Vagina (tissue), 2 donors: ENCODE measurements around the gene SLC16A2.

Source experiments
- POLR2A ChIP-seq, 2 donors: fragments of 450-650 bp; IDR thresholded peaks; one replicate each; pipeline ENCODE4 v1.6.1; 2017; ENCODE audit warnings: antibody characterized with exemption in 2 of 2, mild to moderate bottlenecking in 2 of 2, moderate library complexity in 2 of 2
- POLR2AphosphoS5 ChIP-seq, 2 donors: sonication (generic); formaldehyde crosslinking; IDR thresholded peaks; one replicate each; pipeline ENCODE4 v1.9.0; 2017; ENCODE audit warnings: antibody characterized with exemption in 2 of 2, mild to moderate bottlenecking in 2 of 2, low read depth in 1 of 2; ENCODE audit not compliant: insufficient read depth in 1 of 2
- TF ChIP-seq, protein P1 (sequence below), 3 experiments: fragments of 450-650 bp in 2 of 3; fragments of 200-600 bp in 1 of 3; sonication (generic) in 1 of 3; IDR thresholded peaks; one replicate each; pipeline ENCODE4 v1.5.1; 2017 to 2019; ENCODE audit warnings: antibody characterized with exemption in 3 of 3, mild to moderate bottlenecking in 2 of 3, moderate library complexity in 2 of 3

DNA sequence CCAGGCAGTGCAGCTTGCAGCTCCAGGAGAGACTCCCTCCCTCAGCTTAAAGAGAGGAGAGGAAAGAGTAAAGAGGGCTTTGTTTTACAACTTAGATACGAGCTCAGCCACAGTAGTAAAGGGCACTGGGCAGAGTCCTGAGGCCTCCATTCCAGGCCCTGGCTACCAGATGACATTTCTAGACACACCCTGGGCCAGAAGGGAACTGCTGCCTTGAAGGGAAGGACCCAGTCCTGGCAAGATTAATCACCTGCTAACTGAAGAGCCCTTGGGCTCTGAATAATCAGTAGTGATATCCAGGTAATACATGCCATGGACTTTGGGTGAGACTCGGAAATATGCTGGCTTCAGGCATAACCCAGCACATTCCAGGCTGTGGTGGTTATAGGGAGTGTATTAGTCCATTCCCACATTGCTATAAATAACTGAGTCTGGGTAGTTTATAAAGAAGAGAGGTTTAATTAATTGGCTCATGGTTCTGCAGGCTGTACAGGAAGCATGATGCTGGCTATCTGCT is 15.3 kb upstream of the SLC16A2 start:
- TF ChIP-seq, protein P1, sequence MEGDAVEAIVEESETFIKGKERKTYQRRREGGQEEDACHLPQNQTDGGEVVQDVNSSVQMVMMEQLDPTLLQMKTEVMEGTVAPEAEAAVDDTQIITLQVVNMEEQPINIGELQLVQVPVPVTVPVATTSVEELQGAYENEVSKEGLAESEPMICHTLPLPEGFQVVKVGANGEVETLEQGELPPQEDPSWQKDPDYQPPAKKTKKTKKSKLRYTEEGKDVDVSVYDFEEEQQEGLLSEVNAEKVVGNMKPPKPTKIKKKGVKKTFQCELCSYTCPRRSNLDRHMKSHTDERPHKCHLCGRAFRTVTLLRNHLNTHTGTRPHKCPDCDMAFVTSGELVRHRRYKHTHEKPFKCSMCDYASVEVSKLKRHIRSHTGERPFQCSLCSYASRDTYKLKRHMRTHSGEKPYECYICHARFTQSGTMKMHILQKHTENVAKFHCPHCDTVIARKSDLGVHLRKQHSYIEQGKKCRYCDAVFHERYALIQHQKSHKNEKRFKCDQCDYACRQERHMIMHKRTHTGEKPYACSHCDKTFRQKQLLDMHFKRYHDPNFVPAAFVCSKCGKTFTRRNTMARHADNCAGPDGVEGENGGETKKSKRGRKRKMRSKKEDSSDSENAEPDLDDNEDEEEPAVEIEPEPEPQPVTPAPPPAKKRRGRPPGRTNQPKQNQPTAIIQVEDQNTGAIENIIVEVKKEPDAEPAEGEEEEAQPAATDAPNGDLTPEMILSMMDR (IDR thresholded peaks at IDR 0.05), result no peak
- TF ChIP-seq POLR2A (IDR thresholded peaks at IDR 0.05), result no peak
- TF ChIP-seq POLR2AphosphoS5 (IDR thresholded peaks at IDR 0.05; ENCODE audit: insufficient read depth in 1 of 2, low read depth in 1 of 2), result no peak
